K562 (cell line): ENCODE data around the gene CCNY. TPM values are rescaled to one million over a fixed set of nuclear protein-coding genes. Genes with fewer than 3 reads are reported as not detected.

Experiments
- ATAC-seq: fragments of 200-7000 bp; cut with Tn5 transposase; 3 replicates; pipeline ENCODE4 v1.9.1; 2020; ENCODE audit warnings: moderate library complexity
- BruUV-seq: library from RNA; stranded (reverse); fragments of 400-500 nt; replicated peaks from 2 replicates; lab custom pipeline; 2021; lab: Mats Ljungman, UMichigan
- CTCF ChIA-PET: fragments of 300-600 bp; formaldehyde crosslinking; extraction: SDS; loops from one replicate; lab custom pipeline; 2021; ENCODE audit warnings: low intra/inter-chr PET ratio; lab: Yijun Ruan, JAX
- POLR2A ChIA-PET: fragments of 300-600, 350-650 bp; sonication (Branson Sonifier 250); formaldehyde crosslinking; extraction: SDS; loops from one replicate; lab custom pipeline; 2021; ENCODE audit warnings: antibody characterized with exemption, inconsistent platforms; lab: Yijun Ruan, JAX
- DNase-seq, 4 experiments: peaks; one replicate each; pipeline versions ENCODE4 v3.0.0 to v3.0.0-alpha.2; 2011 to 2018; ENCODE audit warnings: low spot score in 3 of 4, mixed read lengths in 3 of 4; ENCODE audit errors: extremely low read depth in 1 of 4
- FAIRE-seq: peaks from 2 replicates; lab custom pipeline; 2011; peaks lifted over from hg19 to GRCh38; lab: Jason Lieb, UNC
- H2AFZ ChIP-seq: 2 replicates; pipeline ENCODE4 v1.6.0; 2011; ENCODE audit warnings: low read depth, low read length, control low read depth, inconsistent platforms
- H3K27ac ChIP-seq: fragments of 200-600 bp; 3 replicates; pipeline ENCODE4 v1.8.0; 2011; ENCODE audit warnings: low read depth, mild to moderate bottlenecking, control low read depth, inconsistent platforms, low read length, moderate library complexity, mixed read lengths; ENCODE audit errors: extremely low read depth
- H3K27me3 ChIP-seq, 2 experiments: fragments of 300-600 bp in 1 of 2; 2 replicates in 1 of 2; 3 replicates in 1 of 2; pipeline versions ENCODE4 v1.6.0 to v1.8.0; 2011; ENCODE audit warnings: inconsistent platforms in 2 of 2, low read length in 2 of 2, mild to moderate bottlenecking in 1 of 2, mixed read lengths in 1 of 2, moderate library complexity in 1 of 2; ENCODE audit not compliant: control insufficient read depth in 2 of 2, insufficient read depth in 2 of 2
- H3K36me3 ChIP-seq: fragments of 300-600 bp; 3 replicates; pipeline ENCODE4 v1.8.0; 2011; ENCODE audit warnings: mild to moderate bottlenecking, low read length, inconsistent platforms; ENCODE audit not compliant: control insufficient read depth, insufficient read depth
- H3K4me1 ChIP-seq, 2 experiments: fragments of 200-600 bp in 1 of 2; replicated peaks in 1 of 2; 2 replicates in 1 of 2; 3 replicates in 1 of 2; pipeline versions ENCODE4 v1.5.1 to v1.8.0; 2011; ENCODE audit warnings: inconsistent platforms in 2 of 2, low read length in 2 of 2, mild to moderate bottlenecking in 1 of 2, mixed read lengths in 1 of 2, moderate library complexity in 1 of 2; ENCODE audit not compliant: control insufficient read depth in 2 of 2, insufficient read depth in 2 of 2
- H3K4me2 ChIP-seq: 2 replicates; pipeline ENCODE4 v1.6.1; 2011; ENCODE audit warnings: low read length, control low read depth, inconsistent platforms, mixed read lengths; ENCODE audit not compliant: insufficient read depth
- H3K4me3 ChIP-seq: fragments of 200-600 bp; sonication (generic), shearing (Covaris generic); 2 replicates; pipeline ENCODE4 v1.5.1; 2016; ENCODE audit warnings: control low read depth, inconsistent platforms
- H3K79me2 ChIP-seq: fragments of 200-600 bp; 3 replicates; pipeline ENCODE4 v1.8.0; 2011; ENCODE audit warnings: low read length, inconsistent platforms; ENCODE audit not compliant: control insufficient read depth, insufficient read depth
- H3K9ac ChIP-seq, 2 experiments: 2 replicates each; pipeline versions ENCODE4 v1.6.0 to v1.6.1; 2011; ENCODE audit warnings: low read depth in 2 of 2, low read length in 2 of 2, control low read depth in 1 of 2, inconsistent platforms in 1 of 2, mild to moderate bottlenecking in 1 of 2, mixed read lengths in 1 of 2; ENCODE audit not compliant: insufficient read depth in 1 of 2
- H3K9me1 ChIP-seq: one replicate; pipeline ENCODE4 v1.6.0; 2011; ENCODE audit warnings: inconsistent platforms, mild to moderate bottlenecking, low read length, moderate library complexity; ENCODE audit not compliant: control insufficient read depth, insufficient read depth
- H3K9me3 ChIP-seq: replicated peaks from 2 replicates; pipeline ENCODE4 v1.5.1; 2011; ENCODE audit warnings: low read depth, low read length, inconsistent platforms; ENCODE audit not compliant: control insufficient read depth, insufficient read depth
- H4K20me1 ChIP-seq: replicated peaks from 2 replicates; pipeline ENCODE4 v1.6.1; 2011; ENCODE audit warnings: low read length, inconsistent platforms, mixed read lengths; ENCODE audit not compliant: control insufficient read depth, insufficient read depth
- C11orf30 ChIP-seq: fragments of 450-650 bp; IDR thresholded peaks from 2 replicates; pipeline ENCODE4 v1.6.1; 2016; ENCODE audit warnings: low read depth, mild to moderate bottlenecking
- CHCHD3 ChIP-seq: fragments of 250-450 bp; sonication (Bioruptor Pico); IDR thresholded peaks from 2 replicates; pipeline ENCODE4 v2.1.2; 2022; ENCODE audit warnings: mild to moderate bottlenecking
- DNMT1 ChIP-seq: fragments of 450-650 bp; IDR thresholded peaks from 2 replicates; pipeline ENCODE4 v1.6.1; 2016; ENCODE audit warnings: antibody characterized with exemption, mild to moderate bottlenecking
- EP400 ChIP-seq: fragments of 450-650 bp; IDR thresholded peaks from 2 replicates; pipeline ENCODE4 v1.6.1; 2017; ENCODE audit warnings: antibody characterized with exemption, mild to moderate bottlenecking, moderate library complexity
- GATAD2A ChIP-seq: fragments of 450-650 bp; IDR thresholded peaks from 2 replicates; pipeline ENCODE4 v1.6.1; 2017
- RFX1 ChIP-seq: fragments of 450-650 bp; IDR thresholded peaks from 2 replicates; pipeline ENCODE4 v1.6.1; 2016; ENCODE audit warnings: mild to moderate bottlenecking, moderate library complexity
- RNF2 ChIP-seq: sonication (generic); IDR thresholded peaks from 2 replicates; pipeline ENCODE4 v1.6.1; 2016
- SMARCC2 ChIP-seq: fragments of 450-650 bp; IDR thresholded peaks from 2 replicates; pipeline ENCODE4 v1.6.1; 2017; ENCODE audit warnings: antibody characterized with exemption, moderate library complexity, mild to moderate bottlenecking, low read depth
- SPI1 ChIP-seq: IDR thresholded peaks from 2 replicates; pipeline ENCODE4 v1.6.1; 2011; ENCODE audit warnings: low read depth, low read length, control low read depth, borderline replicate concordance
- TCF7L2 ChIP-seq: fragments of 150-350 bp; IDR thresholded peaks from 2 replicates; pipeline ENCODE4 v1.6.1; 2016; ENCODE audit warnings: low read depth, mild to moderate bottlenecking, low read length, moderate library complexity
- TCFL5 ChIP-seq: fragments of 250-450 bp; sonication (Bioruptor Pico); conservative IDR thresholded peaks from 2 replicates; pipeline ENCODE4 v1.6.1; 2021; ENCODE audit warnings: mild to moderate bottlenecking, moderate library complexity, matching md5 sums
- TSC22D4 ChIP-seq: fragments of 450-650 bp; IDR thresholded peaks from 2 replicates; pipeline ENCODE4 v1.6.1; 2016; ENCODE audit warnings: missing genetic modification characterization, missing biosample characterization, control low read depth
- ZNF436 ChIP-seq: fragments of 250-450, 450-650 bp; sonication (Bioruptor Pico); formaldehyde crosslinking; IDR thresholded peaks from 2 replicates; pipeline ENCODE4 v1.7.0; 2020; ENCODE audit warnings: mild to moderate bottlenecking
- ZSCAN29 ChIP-seq: fragments of 450-650 bp; IDR thresholded peaks from 2 replicates; pipeline ENCODE4 v1.6.1; 2017
- WGBS: fragments of 100-300 bp; shearing (Covaris generic); methylation state at CpG from one replicate; pipeline ENCODE4 v1.1.6; 2016; ENCODE audit warnings: low coverage, mixed read lengths; ENCODE audit not compliant: insufficient coverage; ENCODE audit errors: missing lambda C conversion rate; 5-methylcytosine and 5-hydroxymethylcytosine counted together
- in situ Hi-C: fragments of 300-500 bp; cut with MboI; formaldehyde crosslinking; loops from 4 replicates; pipeline ENCODE4 v1.15.0; 2018; ENCODE audit warnings: inconsistent platforms, mixed read lengths
- intact Hi-C: fragments of 100-400 bp; cut with micrococcal nuclease; formaldehyde crosslinking; loops from 2 replicates; pipeline ENCODE4 v1.14.2; 2022
- polyA plus RNA-seq, 8 experiments: library from polyadenylated mRNA; depleted of rRNA in 4 of 8; stranded (reverse) in 5 of 8; unstranded in 3 of 8; fragments of >200 nt; fragmentation: Nextera tagmentation in 2 of 8; fragmentation: Illumina TruSeq in 1 of 8; extraction: Ambion mirVana in 2 of 8; extraction: Trizol in 1 of 8; gene quantifications; 2 replicates each; pipeline versions ENCODE4 v1.2.1 to v1.2.3, GENCODE V29; 2011 to 2014; ENCODE audit warnings: inconsistent platforms in 1 of 8, missing spikeins in 1 of 8
- total RNA-seq, 7 experiments: library from RNA; depleted of rRNA in 6 of 7; stranded (reverse); fragments of >200 nt in 6 of 7; fragmentation: Illumina TruSeq in 2 of 7; extraction: Trizol in 2 of 7; gene quantifications; 2 replicates each; pipeline versions ENCODE4 v1.2.1 to v1.2.3, GENCODE V29; 2011 to 2021; ENCODE audit warnings: low replicate concordance in 1 of 7
- TF ChIP-seq, protein P1 (sequence below): fragments of 250-450 bp; sonication (Bioruptor Pico); IDR thresholded peaks from 2 replicates; pipeline ENCODE4 v1.5.0; 2021
- TF ChIP-seq, protein P2 (sequence below): fragments of 450-650 bp; IDR thresholded peaks from 2 replicates; pipeline ENCODE4 v1.6.1; 2016; ENCODE audit warnings: low read depth, mild to moderate bottlenecking, moderate library complexity
- TF ChIP-seq, protein P3 (sequence below): fragments of 250-450 bp; sonication (Bioruptor Pico); IDR thresholded peaks from 2 replicates; pipeline ENCODE4 v1.5.0; 2022; ENCODE audit warnings: mild to moderate bottlenecking
- TF ChIP-seq, protein P4 (sequence below): fragments of 450-650 bp; conservative IDR thresholded peaks from 2 replicates; pipeline ENCODE4 v1.6.1; 2016; ENCODE audit warnings: missing genetic modification characterization, low read depth, mild to moderate bottlenecking, control low read depth, missing compliant biosample characterization
- TF ChIP-seq, protein P5 (sequence below): IDR thresholded peaks from 2 replicates; pipeline ENCODE4 v1.6.1; 2014; ENCODE audit warnings: antibody characterized with exemption

Gene CCNY
- total and polyA plus RNA-seq, 9 of the 15 experiments (the other 6 are each of a cell fraction or from before 2014, with no cell fraction given), result 8.4 to 109 (median 38.6) TPM

DNA sequence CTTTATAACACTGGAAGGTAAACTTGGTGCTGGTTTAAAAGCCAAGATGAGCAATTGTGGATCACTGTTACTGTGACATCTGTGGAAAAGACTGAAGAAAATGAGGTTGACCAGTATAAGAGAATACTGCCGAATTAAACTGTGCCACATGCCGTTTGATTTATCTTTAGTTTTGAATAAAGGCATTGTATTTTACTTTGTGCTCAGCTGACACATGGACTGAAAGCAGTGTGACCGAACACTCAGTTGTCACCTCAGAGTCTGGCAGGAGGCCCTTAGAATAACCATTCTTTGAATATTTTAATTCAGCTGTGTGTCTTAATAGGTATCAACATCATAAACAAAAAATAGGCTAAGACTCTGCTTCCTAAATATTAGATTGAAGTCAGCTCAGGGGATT, 135.1 kb downstream of the CCNY start:
- BruUV-seq, result no TSS peak
- intact Hi-C loops (no loop called here), in situ Hi-C loops (no loop called here)
- Histone ChIP-seq H3K4me1 (peaks cover 5 to 32% of the 10 kb centered on the region in 2 experiments; a peak in 4 of 5 replicates), H3K79me2 (peaks cover 70% of the 10 kb centered on the region), H3K36me3 (no peaks in the 10 kb centered on the region), H3K27me3 (no peaks in the 10 kb centered on the region), H3K9me3 (peaks cover 2% of the 10 kb centered on the region; the same call in 1 of the 2 replicates), H2AFZ (no peak overlapping the region), H3K9me1 (peaks cover 6% of the 10 kb centered on the region), H3K27ac (no peak overlapping the region), H3K9ac (no peak overlapping the region), H4K20me1 (peaks cover 9% of the 10 kb centered on the region), H3K4me3 (no peak overlapping the region), H3K4me2 (no peak overlapping the region)
- ChIA-PET POLR2A (no interaction called here), CTCF (no interaction called here)
- TF ChIP-seq ZSCAN29 (no peak), SPI1 (no peak), ZNF436 (CRISPR knock-in tag) (no peak), DNMT1 (no peak), C11orf30 (no peak), TCFL5 (CRISPR knock-in tag) (no peak), RNF2 (no peak), SMARCC2 (no peak), CHCHD3 (CRISPR knock-in tag) (no peak), GATAD2A (no peak), EP400 (no peak), TSC22D4 (tag) (no peak), RFX1 (no peak), TCF7L2 (no peak)
- TF ChIP-seq, protein P1, sequence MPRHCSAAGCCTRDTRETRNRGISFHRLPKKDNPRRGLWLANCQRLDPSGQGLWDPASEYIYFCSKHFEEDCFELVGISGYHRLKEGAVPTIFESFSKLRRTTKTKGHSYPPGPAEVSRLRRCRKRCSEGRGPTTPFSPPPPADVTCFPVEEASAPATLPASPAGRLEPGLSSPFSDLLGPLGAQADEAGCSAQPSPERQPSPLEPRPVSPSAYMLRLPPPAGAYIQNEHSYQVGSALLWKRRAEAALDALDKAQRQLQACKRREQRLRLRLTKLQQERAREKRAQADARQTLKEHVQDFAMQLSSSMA, result no peak
- TF ChIP-seq, protein P2, sequence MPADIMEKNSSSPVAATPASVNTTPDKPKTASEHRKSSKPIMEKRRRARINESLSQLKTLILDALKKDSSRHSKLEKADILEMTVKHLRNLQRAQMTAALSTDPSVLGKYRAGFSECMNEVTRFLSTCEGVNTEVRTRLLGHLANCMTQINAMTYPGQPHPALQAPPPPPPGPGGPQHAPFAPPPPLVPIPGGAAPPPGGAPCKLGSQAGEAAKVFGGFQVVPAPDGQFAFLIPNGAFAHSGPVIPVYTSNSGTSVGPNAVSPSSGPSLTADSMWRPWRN, result no peak
- TF ChIP-seq, protein P3, sequence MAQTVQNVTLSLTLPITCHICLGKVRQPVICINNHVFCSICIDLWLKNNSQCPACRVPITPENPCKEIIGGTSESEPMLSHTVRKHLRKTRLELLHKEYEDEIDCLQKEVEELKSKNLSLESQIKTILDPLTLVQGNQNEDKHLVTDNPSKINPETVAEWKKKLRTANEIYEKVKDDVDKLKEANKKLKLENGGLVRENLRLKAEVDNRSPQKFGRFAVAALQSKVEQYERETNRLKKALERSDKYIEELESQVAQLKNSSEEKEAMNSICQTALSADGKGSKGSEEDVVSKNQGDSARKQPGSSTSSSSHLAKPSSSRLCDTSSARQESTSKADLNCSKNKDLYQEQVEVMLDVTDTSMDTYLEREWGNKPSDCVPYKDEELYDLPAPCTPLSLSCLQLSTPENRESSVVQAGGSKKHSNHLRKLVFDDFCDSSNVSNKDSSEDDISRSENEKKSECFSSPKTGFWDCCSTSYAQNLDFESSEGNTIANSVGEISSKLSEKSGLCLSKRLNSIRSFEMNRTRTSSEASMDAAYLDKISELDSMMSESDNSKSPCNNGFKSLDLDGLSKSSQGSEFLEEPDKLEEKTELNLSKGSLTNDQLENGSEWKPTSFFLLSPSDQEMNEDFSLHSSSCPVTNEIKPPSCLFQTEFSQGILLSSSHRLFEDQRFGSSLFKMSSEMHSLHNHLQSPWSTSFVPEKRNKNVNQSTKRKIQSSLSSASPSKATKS, result no peak
- TF ChIP-seq, protein P4, sequence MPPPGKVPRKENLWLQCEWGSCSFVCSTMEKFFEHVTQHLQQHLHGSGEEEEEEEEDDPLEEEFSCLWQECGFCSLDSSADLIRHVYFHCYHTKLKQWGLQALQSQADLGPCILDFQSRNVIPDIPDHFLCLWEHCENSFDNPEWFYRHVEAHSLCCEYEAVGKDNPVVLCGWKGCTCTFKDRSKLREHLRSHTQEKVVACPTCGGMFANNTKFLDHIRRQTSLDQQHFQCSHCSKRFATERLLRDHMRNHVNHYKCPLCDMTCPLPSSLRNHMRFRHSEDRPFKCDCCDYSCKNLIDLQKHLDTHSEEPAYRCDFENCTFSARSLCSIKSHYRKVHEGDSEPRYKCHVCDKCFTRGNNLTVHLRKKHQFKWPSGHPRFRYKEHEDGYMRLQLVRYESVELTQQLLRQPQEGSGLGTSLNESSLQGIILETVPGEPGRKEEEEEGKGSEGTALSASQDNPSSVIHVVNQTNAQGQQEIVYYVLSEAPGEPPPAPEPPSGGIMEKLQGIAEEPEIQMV (tag), result no peak
- TF ChIP-seq, protein P5, sequence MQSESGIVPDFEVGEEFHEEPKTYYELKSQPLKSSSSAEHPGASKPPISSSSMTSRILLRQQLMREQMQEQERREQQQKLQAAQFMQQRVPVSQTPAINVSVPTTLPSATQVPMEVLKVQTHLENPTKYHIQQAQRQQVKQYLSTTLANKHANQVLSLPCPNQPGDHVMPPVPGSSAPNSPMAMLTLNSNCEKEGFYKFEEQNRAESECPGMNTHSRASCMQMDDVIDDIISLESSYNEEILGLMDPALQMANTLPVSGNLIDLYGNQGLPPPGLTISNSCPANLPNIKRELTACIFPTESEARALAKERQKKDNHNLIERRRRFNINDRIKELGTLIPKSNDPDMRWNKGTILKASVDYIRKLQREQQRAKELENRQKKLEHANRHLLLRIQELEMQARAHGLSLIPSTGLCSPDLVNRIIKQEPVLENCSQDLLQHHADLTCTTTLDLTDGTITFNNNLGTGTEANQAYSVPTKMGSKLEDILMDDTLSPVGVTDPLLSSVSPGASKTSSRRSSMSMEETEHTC, result no peak
- ATAC-seq, result no peak
- 94% methylated on average over 3 of the region's 3 CpGs for WGBS
- no peak for DNase-seq
- FAIRE-seq, result no peak
